DOHH2 (cell line): Measurements from ENCODE around the gene TRIB2.

Experiments used
- EZH2phosphoT487 ChIP-seq: fragments of 200-600 bp; sonication (generic); IDR thresholded peaks from 2 replicates; pipeline ENCODE4 v1.6.1; 2017; ENCODE audit warnings: borderline replicate concordance, mild to moderate bottlenecking, antibody characterized with exemption, low read length, moderate library complexity, mixed read lengths
- TF ChIP-seq, protein P1 (sequence below): fragments of 200-600 bp; sonication (generic); IDR thresholded peaks from one replicate; pipeline ENCODE4 v1.5.1; 2014; ENCODE audit warnings: antibody characterized with exemption, mild to moderate bottlenecking, low read depth, low read length; ENCODE audit not compliant: poor library complexity, severe bottlenecking

DNA sequence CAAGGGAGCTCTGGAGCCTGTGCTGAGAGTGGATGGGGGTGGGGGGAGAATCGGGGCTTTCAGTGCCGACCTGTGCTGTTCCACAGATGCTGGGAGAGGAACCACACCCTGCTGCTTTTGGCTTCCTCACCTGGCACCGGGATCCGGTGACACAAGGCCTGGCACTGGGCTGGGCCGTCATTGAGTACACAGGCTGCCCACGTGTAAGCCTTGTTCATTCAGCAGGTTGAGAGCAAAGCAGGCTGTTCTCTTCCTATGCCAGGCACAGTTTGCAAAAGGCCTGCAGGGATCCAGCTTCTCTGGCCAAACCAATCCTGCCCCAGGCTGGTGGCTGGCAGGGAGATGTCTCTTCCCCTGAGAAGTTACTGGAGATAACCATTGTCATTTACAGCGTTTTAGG is 17.1 kb downstream of the TRIB2 start:
- TF ChIP-seq, protein P1, sequence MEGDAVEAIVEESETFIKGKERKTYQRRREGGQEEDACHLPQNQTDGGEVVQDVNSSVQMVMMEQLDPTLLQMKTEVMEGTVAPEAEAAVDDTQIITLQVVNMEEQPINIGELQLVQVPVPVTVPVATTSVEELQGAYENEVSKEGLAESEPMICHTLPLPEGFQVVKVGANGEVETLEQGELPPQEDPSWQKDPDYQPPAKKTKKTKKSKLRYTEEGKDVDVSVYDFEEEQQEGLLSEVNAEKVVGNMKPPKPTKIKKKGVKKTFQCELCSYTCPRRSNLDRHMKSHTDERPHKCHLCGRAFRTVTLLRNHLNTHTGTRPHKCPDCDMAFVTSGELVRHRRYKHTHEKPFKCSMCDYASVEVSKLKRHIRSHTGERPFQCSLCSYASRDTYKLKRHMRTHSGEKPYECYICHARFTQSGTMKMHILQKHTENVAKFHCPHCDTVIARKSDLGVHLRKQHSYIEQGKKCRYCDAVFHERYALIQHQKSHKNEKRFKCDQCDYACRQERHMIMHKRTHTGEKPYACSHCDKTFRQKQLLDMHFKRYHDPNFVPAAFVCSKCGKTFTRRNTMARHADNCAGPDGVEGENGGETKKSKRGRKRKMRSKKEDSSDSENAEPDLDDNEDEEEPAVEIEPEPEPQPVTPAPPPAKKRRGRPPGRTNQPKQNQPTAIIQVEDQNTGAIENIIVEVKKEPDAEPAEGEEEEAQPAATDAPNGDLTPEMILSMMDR, result no peak
- TF ChIP-seq EZH2phosphoT487, result no peak
